Skeletal muscle cell (primary cell): Measurements from ENCODE around the gene TMEM135.
A peak's percentile ranks its signal among the peaks of the same experiment; 100 is the strongest.
"Not testable (repeated sequence)": the region's sequence is repeated elsewhere in the genome, so short reads cannot be mapped to it uniquely, and the experiment has no call there.

Experiments
- DNase-seq: peaks from one replicate; pipeline ENCODE4 v3.0.0-alpha.2; 2010; ENCODE audit warnings: low read depth
- H3K4me3 ChIP-seq: 2 replicates; pipeline ENCODE4 v1.5.1; 2011; ENCODE audit warnings: low read depth, mild to moderate bottlenecking, control low read depth, low read length, moderate library complexity

The TMEM135 gene

GRCh38 chr11:87281496-87281895 lies 243.8 kb downstream of the TMEM135 start:
- H3K4me3 ChIP-seq = no peak overlapping the region
- DNase-seq = peak; percentile 58

GRCh38 chr11:87284306-87284705 lies 246.6 kb downstream of the TMEM135 start:
- no peak overlapping the region for H3K4me3 ChIP-seq
- no peak for DNase-seq

- not testable (repeated sequence) for H3K4me3 ChIP-seq, DNase-seq
Measured at GRCh38 chr11:87285674-87286073, 247.9 kb downstream of the TMEM135 start.

GRCh38 chr11:87286338-87286737 lies 248.6 kb downstream of the TMEM135 start:
- DNase-seq = no peak
- H3K4me3 ChIP-seq = no peak overlapping the region

GRCh38 chr11:87290304-87290922 lies 252.7 kb downstream of the TMEM135 start:
- H3K4me3 ChIP-seq = no peak overlapping the region
- no peak for DNase-seq

- DNase-seq = no peak
- H3K4me3 ChIP-seq = no peak overlapping the region
Measured at GRCh38 chr11:87292598-87292997, 254.9 kb downstream of the TMEM135 start.

GRCh38 chr11:87295237-87295636 lies 257.5 kb downstream of the TMEM135 start:
- no peak overlapping the region for H3K4me3 ChIP-seq
- DNase-seq = no peak

GRCh38 chr11:87296627-87297026 lies 258.9 kb downstream of the TMEM135 start:
- H3K4me3 ChIP-seq = no peak overlapping the region
- DNase-seq = no peak

GRCh38 chr11:87298155-87298554 lies 260.4 kb downstream of the TMEM135 start:
- H3K4me3 ChIP-seq = no peak overlapping the region

GRCh38 chr11:87299041-87299481 lies 261.3 kb downstream of the TMEM135 start:
- no peak overlapping the region for H3K4me3 ChIP-seq
- no peak for DNase-seq

More at GRCh38 chr11:87298155-87298554, 260.4 kb downstream of the TMEM135 start:
- no peak for DNase-seq

- no peak overlapping the region for H3K4me3 ChIP-seq
- no peak for DNase-seq
Measured at GRCh38 chr11:87300640-87301380, 263.1 kb downstream of the TMEM135 start.

- no peak overlapping the region for H3K4me3 ChIP-seq
- no peak for DNase-seq
Measured at GRCh38 chr11:87301785-87302540, 264.2 kb downstream of the TMEM135 start.

- DNase-seq = no peak
- H3K4me3 ChIP-seq = no peak overlapping the region
Measured at GRCh38 chr11:87304412-87304811, 266.7 kb downstream of the TMEM135 start.

- H3K4me3 ChIP-seq = no peak overlapping the region
- no peak for DNase-seq
Measured at GRCh38 chr11:87306262-87306851, 268.6 kb downstream of the TMEM135 start.

GRCh38 chr11:87307101-87307500 lies 269.4 kb downstream of the TMEM135 start:
- DNase-seq = no peak
- H3K4me3 ChIP-seq = no peak overlapping the region

- no peak overlapping the region for H3K4me3 ChIP-seq
- no peak for DNase-seq
Measured at GRCh38 chr11:87315229-87315628, 277.5 kb downstream of the TMEM135 start.

GRCh38 chr11:87316491-87316890 lies 278.8 kb downstream of the TMEM135 start:
- DNase-seq = no peak

GRCh38 chr11:87317441-87317840 lies 279.7 kb downstream of the TMEM135 start:
- DNase-seq = no peak
- no peak overlapping the region for H3K4me3 ChIP-seq

More at GRCh38 chr11:87316491-87316890, 278.8 kb downstream of the TMEM135 start:
- H3K4me3 ChIP-seq = no peak overlapping the region

GRCh38 chr11:87320123-87320522 lies 282.4 kb downstream of the TMEM135 start:
- no peak for DNase-seq
- H3K4me3 ChIP-seq = no peak overlapping the region

- no peak for DNase-seq
- no peak overlapping the region for H3K4me3 ChIP-seq
Measured at GRCh38 chr11:87322568-87322967, 284.8 kb downstream of the TMEM135 start.
